Measurements from ENCODE around the gene WDR7. TPM values are rescaled to one million over a fixed set of nuclear protein-coding genes. Genes with fewer than 3 reads are reported as not detected.

The WDR7 gene
- total RNA-seq, 2 donors from 2014 or later, result 22.3 to 24.0 TPM

DNA sequence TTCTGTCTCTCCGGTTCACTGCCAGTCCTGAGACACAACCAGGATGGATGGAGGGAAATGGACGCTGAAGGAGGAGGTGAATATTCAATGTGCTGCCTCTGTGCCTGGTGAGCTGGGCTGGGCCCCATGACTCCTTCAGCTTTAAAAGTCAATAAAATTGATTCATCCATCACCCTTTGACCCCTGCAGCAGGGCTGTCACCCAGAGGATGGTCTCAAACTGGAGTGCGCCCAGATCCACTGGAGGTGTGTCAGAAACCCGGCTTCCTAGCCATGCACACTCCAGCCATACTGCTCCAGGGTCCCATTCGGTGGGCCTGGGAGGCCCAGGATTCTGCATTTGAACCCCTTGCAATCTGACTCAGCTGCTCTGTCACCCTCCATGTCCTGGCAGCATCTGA lies 401.6 kb downstream of the WDR7 start:
- H3K27ac ChIP-seq, result no peak overlapping the region
- no peaks in the 10 kb centered on the region for H3K27me3 ChIP-seq
- H3K36me3 ChIP-seq, result no peaks in the 10 kb centered on the region
- H3K4me1 ChIP-seq, result no peaks in the 10 kb centered on the region
- no peak for DNase-seq (ENCODE audit: low spot score)
- no peak for TF ChIP-seq CTCF (IDR thresholded peaks at IDR 0.05)
- H3K9me3 ChIP-seq, result no peaks in the 10 kb centered on the region
- no peak overlapping the region for H3K4me3 ChIP-seq

GRCh38 chr18:57054891-57055290 lies 403.7 kb downstream of the WDR7 start:
- TF ChIP-seq CTCF (IDR thresholded peaks at IDR 0.05), result no peak
- Histone ChIP-seq H3K27me3 (no peaks in the 10 kb centered on the region), H3K36me3 (no peaks in the 10 kb centered on the region), H3K27ac (no peak overlapping the region), H3K9me3 (no peaks in the 10 kb centered on the region), H3K4me3 (no peak overlapping the region), H3K4me1 (no peaks in the 10 kb centered on the region)
- no peak for DNase-seq (ENCODE audit: low spot score)

DNA sequence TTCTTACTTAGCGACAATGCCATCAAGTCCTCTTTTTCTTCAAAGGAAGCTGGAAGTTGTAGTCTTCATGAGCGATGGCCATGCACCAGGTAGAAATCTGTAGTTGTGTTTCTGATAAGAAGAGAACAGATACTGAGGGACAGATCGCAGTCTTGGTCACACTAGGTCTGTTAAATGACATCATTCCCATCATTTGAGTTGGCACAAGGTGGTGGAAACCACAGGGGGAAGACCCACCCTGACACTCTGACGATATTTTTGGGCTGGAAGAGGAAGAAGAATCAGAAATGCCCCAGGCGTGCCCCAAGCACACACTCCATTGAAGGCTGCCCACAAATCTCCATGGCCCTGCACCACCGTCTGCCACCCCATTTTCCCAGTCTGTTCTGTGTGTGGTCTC lies 406.7 kb downstream of the WDR7 start:
- Histone ChIP-seq H3K4me3 (no peak overlapping the region), H3K9me3 (no peaks in the 10 kb centered on the region), H3K27me3 (no peaks in the 10 kb centered on the region), H3K36me3 (no peaks in the 10 kb centered on the region), H3K27ac (no peak overlapping the region), H3K4me1 (no peaks in the 10 kb centered on the region)
- no peak for DNase-seq (ENCODE audit: low spot score)
- no peak for TF ChIP-seq CTCF (IDR thresholded peaks at IDR 0.05)

GRCh38 chr18:57058734-57059133 lies 407.6 kb downstream of the WDR7 start:
- Histone ChIP-seq H3K27me3 (no peaks in the 10 kb centered on the region), H3K36me3 (no peaks in the 10 kb centered on the region), H3K9me3 (no peaks in the 10 kb centered on the region), H3K27ac (no peak overlapping the region), H3K4me3 (no peak overlapping the region), H3K4me1 (no peaks in the 10 kb centered on the region)
- no peak for TF ChIP-seq CTCF (IDR thresholded peaks at IDR 0.05)
- DNase-seq (ENCODE audit: low spot score), result no peak

DNA sequence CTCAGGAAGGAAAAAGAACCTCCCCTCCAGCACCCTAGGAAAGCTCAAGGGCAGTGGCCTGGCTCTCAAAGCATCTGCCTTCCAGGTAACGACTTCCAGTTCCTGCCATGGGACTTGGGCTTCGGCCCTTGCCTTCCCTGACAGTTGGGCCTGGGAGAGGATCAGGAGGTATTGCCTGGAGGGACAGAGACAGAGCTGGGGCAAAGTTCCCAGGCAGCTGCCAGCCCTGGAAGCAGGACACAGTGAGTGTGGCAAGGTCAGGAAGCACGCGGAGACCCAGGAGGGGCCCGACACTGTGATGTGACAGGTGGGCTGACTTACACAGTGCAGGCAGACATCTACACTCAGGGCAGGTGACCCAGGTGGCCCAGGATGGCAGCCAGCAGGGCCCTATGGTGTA lies 408.2 kb downstream of the WDR7 start:
- Histone ChIP-seq H3K27me3 (no peaks in the 10 kb centered on the region), H3K36me3 (no peaks in the 10 kb centered on the region), H3K4me3 (no peak overlapping the region), H3K9me3 (no peaks in the 10 kb centered on the region), H3K4me1 (no peaks in the 10 kb centered on the region), H3K27ac (no peak overlapping the region)
- TF ChIP-seq CTCF (IDR thresholded peaks at IDR 0.05), result no peak
- DNase-seq (ENCODE audit: low spot score), result no peak

- Histone ChIP-seq H3K9me3 (no peaks in the 10 kb centered on the region), H3K27ac (no peak overlapping the region), H3K36me3 (no peaks in the 10 kb centered on the region), H3K4me1 (no peaks in the 10 kb centered on the region), H3K27me3 (no peaks in the 10 kb centered on the region), H3K4me3 (no peak overlapping the region)
- no peak for DNase-seq (ENCODE audit: low spot score)
- no peak for TF ChIP-seq CTCF (IDR thresholded peaks at IDR 0.05)
Measured at GRCh38 chr18:57060814-57061213, 409.7 kb downstream of the WDR7 start.

Measured in right atrium auricular region (tissue), 2 donors.